ENCODE measurements around the gene DUSP9. TPM values are rescaled to one million over a fixed set of nuclear protein-coding genes. Genes with fewer than 3 reads are reported as not detected.

DUSP9 gene
- total RNA-seq, 2 donors from 2014 or later = not detected

- Histone ChIP-seq H3K27ac (peak within 1 kb of the TSS in 2 of 4 donors; percentile 14 to 38), H3K27me3 (no peaks in the 10 kb centered on the region), H3K9me3 (no peaks in the 10 kb centered on the region), H3K4me1 (peaks cover 13% of the 10 kb centered on the region), H3K4me3 (no peak within 1 kb of the TSS), H3K36me3 (replicated peaks in 1 of 2; ENCODE audit: insufficient read depth in 1 of 2, low read depth in 2 of 2) (no peaks in the 10 kb centered on the region)
- DNase-seq = peak; percentile 72 to 81 (median 76)
- peak in 5 of 7 experiments; percentile 7 to 27 (median 14) for TF ChIP-seq CTCF (IDR thresholded peaks at IDR 0.05)
- peak in 2 of 3 donors; percentile 38 to 41 for TF ChIP-seq POLR2A (IDR thresholded peaks at IDR 0.05)
- 1% methylated on average over 9 to 12 of the region's 66 CpGs for WGBS, 2 donors
- ATAC-seq = peak; percentile 83
- intact Hi-C loops (cut with DNase I) = no loop called here
These were observed 40.4 kb downstream of the DUSP9 start, which contains the start of gene SLC6A8 for GRCh38 chrX:153687121-153688039. Gene SLC6A8 (plus strand): TSS chrX:153687926. CDS start chrX:153688575, 649 bp downstream.

- TF ChIP-seq POLR2A (IDR thresholded peaks at IDR 0.05) = no peak
- H3K9me3 ChIP-seq = no peaks in the 10 kb centered on the region
- H3K36me3 ChIP-seq (replicated peaks in 1 of 2; ENCODE audit: insufficient read depth in 1 of 2, low read depth in 2 of 2) = no peaks in the 10 kb centered on the region
- 0% methylated on average over 4 of the region's 69 CpGs; no CpG with 5 or more reads in 1 of the 2 donors for WGBS, 2 donors
- ATAC-seq = peak; percentile 37
- H3K27me3 ChIP-seq = no peaks in the 10 kb centered on the region
- intact Hi-C loops (cut with DNase I) = no loop called here
- H3K4me1 ChIP-seq = peaks cover 13% of the 10 kb centered on the region
- no peak overlapping the region for H3K27ac ChIP-seq
- DNase-seq = no peak
- no peak overlapping the region for H3K4me3 ChIP-seq
These were observed 41.1 kb downstream of the DUSP9 start for GRCh38 chrX:153688071-153688470.

- H3K36me3 ChIP-seq (replicated peaks in 1 of 2; ENCODE audit: insufficient read depth in 1 of 2, low read depth in 2 of 2) = no peaks in the 10 kb centered on the region
- H3K4me1 ChIP-seq = peaks cover 13% of the 10 kb centered on the region
- DNase-seq (no peak), ATAC-seq (no peak)
- intact Hi-C loops (cut with DNase I) = no loop called here
- TF ChIP-seq CTCF (IDR thresholded peaks at IDR 0.05) (no peak), POLR2A (IDR thresholded peaks at IDR 0.05) (no peak)
- no peaks in the 10 kb centered on the region for H3K9me3 ChIP-seq
- peak overlapping the region in 1 of 4 donors; percentile 38 for H3K27ac ChIP-seq
- H3K27me3 ChIP-seq = no peaks in the 10 kb centered on the region
- H3K4me3 ChIP-seq = no peak overlapping the region
- WGBS, 2 donors = 0% methylated on average over 32 of the region's 57 CpGs; no CpG with 5 or more reads in 1 of the 2 donors
These were observed 41.5 kb downstream of the DUSP9 start for GRCh38 chrX:153688506-153688905.

- intact Hi-C loops (cut with DNase I) = no loop called here
- TF ChIP-seq POLR2A (IDR thresholded peaks at IDR 0.05) (no peak), CTCF (IDR thresholded peaks at IDR 0.05) (no peak)
- Histone ChIP-seq H3K27me3 (no peaks in the 10 kb centered on the region), H3K36me3 (replicated peaks in 1 of 2; ENCODE audit: insufficient read depth in 1 of 2, low read depth in 2 of 2) (no peaks in the 10 kb centered on the region), H3K4me3 (no peak overlapping the region), H3K9me3 (no peaks in the 10 kb centered on the region), H3K27ac (peak overlapping the region in 1 of 4 donors; percentile 38), H3K4me1 (peaks cover 13% of the 10 kb centered on the region)
- ATAC-seq (peak; percentile 45), DNase-seq (peak; percentile 50 to 76 (median 58))
- 0 to 34% methylated on average over 2 to 8 of the region's 53 CpGs for WGBS, 2 donors
These were observed 42.0 kb downstream of the DUSP9 start for GRCh38 chrX:153688911-153689590.

Measured in body of pancreas (tissue), 4 donors.